ENCODE data around the gene ANKS1B. TPM values are rescaled to one million over a fixed set of nuclear protein-coding genes. Genes with fewer than 3 reads are reported as not detected.
A peak's percentile ranks its signal among the peaks of the same experiment; 100 is the strongest.

The ANKS1B gene
- total RNA-seq, 2 donors from 2014 or later = 45.5 to 65.9 TPM

DNA sequence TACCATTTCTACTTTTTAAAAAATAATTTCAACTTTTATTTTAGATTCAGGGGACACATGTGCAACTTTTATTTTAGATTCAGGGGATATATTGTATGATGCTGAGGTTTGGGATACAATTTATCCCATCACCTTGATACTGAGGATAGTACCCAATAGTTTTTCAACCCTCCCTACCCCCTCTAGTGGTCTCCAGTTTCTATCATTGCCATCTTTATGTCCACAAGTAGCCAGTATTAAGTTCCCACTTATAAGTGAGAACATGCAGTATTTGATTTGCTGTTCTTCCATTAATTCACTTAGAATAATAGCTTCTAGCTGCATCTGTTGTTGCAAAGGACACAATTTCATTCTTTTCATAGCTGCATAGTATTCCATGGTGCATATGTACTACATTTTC is 162.5 kb downstream of the ANKS1B start:
- no peak overlapping the region for H3K4me3 ChIP-seq
- no peaks in the 10 kb centered on the region for H3K9me3 ChIP-seq
- H3K27me3 ChIP-seq (replicated peaks; ENCODE audit: insufficient read depth) = no peaks in the 10 kb centered on the region
- no peak for ATAC-seq (ENCODE audit: insufficient number of reproducible peaks, low FRiP score, low read depth)
- no peaks in the 10 kb centered on the region for H3K36me3 ChIP-seq
- TF ChIP-seq CTCF (IDR thresholded peaks at IDR 0.05) = no peak
- peaks cover 0 to 9% of the 10 kb centered on the region in 2 donors for H3K4me1 ChIP-seq (ENCODE audit: control insufficient read depth in 1 of 2, low read depth in 2 of 2)
- no peak for DNase-seq (ENCODE audit: low spot score)
- no peak overlapping the region for H3K27ac ChIP-seq

GRCh38 chr12:99810718-99811593 is 173.8 kb downstream of the ANKS1B start:
- DNase-seq (ENCODE audit: low spot score) (no peak), ATAC-seq (ENCODE audit: insufficient number of reproducible peaks, low FRiP score, low read depth) (no peak)
- Histone ChIP-seq H3K4me1 (ENCODE audit: control insufficient read depth in 1 of 2, low read depth in 2 of 2) (peaks cover 0 to 3% of the 10 kb centered on the region in 2 donors), H3K36me3 (peaks cover 4% of the 10 kb centered on the region), H3K4me3 (no peak overlapping the region), H3K27ac (no peak overlapping the region), H3K9me3 (no peaks in the 10 kb centered on the region), H3K27me3 (replicated peaks; ENCODE audit: insufficient read depth) (no peaks in the 10 kb centered on the region)
- TF ChIP-seq CTCF (IDR thresholded peaks at IDR 0.05) = peak; percentile 19

GRCh38 chr12:99809909-99810308 is 174.8 kb downstream of the ANKS1B start:
- Histone ChIP-seq H3K27ac (no peak overlapping the region), H3K4me1 (ENCODE audit: control insufficient read depth in 1 of 2, low read depth in 2 of 2) (peaks cover 0 to 3% of the 10 kb centered on the region in 2 donors), H3K4me3 (no peak overlapping the region), H3K36me3 (peaks cover 4% of the 10 kb centered on the region), H3K27me3 (replicated peaks; ENCODE audit: insufficient read depth) (no peaks in the 10 kb centered on the region), H3K9me3 (no peaks in the 10 kb centered on the region)
- ATAC-seq (ENCODE audit: insufficient number of reproducible peaks, low FRiP score, low read depth) (no peak), DNase-seq (ENCODE audit: low spot score) (no peak)
- no peak for TF ChIP-seq CTCF (IDR thresholded peaks at IDR 0.05)

DNA sequence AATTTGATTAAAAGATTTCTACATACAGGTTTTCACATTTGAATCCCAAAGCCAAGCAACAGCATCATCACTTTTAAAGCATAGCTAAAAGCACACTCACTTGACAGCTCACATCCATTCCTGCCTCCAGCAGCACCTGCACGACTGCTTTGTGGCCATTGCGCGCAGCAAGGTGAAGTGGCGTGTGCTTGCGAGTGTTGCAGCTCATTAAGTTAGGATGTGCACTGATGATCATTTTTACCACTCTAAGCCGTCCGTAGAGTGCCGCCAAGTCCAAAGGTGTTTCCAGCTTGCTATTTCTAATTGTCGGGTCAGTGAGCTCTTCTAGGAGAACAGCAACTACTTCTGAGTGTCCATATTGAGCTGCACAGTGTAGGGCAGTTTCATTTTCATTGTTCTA is 178.4 kb downstream of the ANKS1B start:
- ATAC-seq (ENCODE audit: insufficient number of reproducible peaks, low FRiP score, low read depth) (no peak), DNase-seq (ENCODE audit: low spot score) (no peak)
- Histone ChIP-seq H3K36me3 (peaks cover 4% of the 10 kb centered on the region), H3K27me3 (replicated peaks; ENCODE audit: insufficient read depth) (no peaks in the 10 kb centered on the region), H3K4me1 (ENCODE audit: control insufficient read depth in 1 of 2, low read depth in 2 of 2) (peaks cover 0 to 3% of the 10 kb centered on the region in 2 donors), H3K9me3 (no peaks in the 10 kb centered on the region), H3K27ac (no peak overlapping the region), H3K4me3 (no peak overlapping the region)
- TF ChIP-seq CTCF (IDR thresholded peaks at IDR 0.05) = no peak

- Histone ChIP-seq H3K4me3 (no peak overlapping the region), H3K9me3 (no peaks in the 10 kb centered on the region), H3K36me3 (peaks cover 4% of the 10 kb centered on the region), H3K4me1 (ENCODE audit: control insufficient read depth in 1 of 2, low read depth in 2 of 2) (no peaks in the 10 kb centered on the region), H3K27me3 (replicated peaks; ENCODE audit: insufficient read depth) (no peaks in the 10 kb centered on the region), H3K27ac (no peak overlapping the region)
- DNase-seq (ENCODE audit: low spot score) (no peak), ATAC-seq (ENCODE audit: insufficient number of reproducible peaks, low FRiP score, low read depth) (no peak)
- TF ChIP-seq CTCF (IDR thresholded peaks at IDR 0.05) = no peak
Observed at GRCh38 chr12:99804715-99805114, 180.0 kb downstream of the ANKS1B start.
